HCT116 (cell line): Measurements from ENCODE around the gene ROMO1. TPM values are rescaled to one million over a fixed set of nuclear protein-coding genes. Genes with fewer than 3 reads are reported as not detected.
"Not testable (repeated sequence)": the region's sequence is repeated elsewhere in the genome, so short reads cannot be mapped to it uniquely, and the experiment has no call there.

Experiments
- ATAC-seq: fragments of 200-7000 bp; cut with Tn5 transposase; 2 replicates; pipeline ENCODE4 v1.9.1; 2020; ENCODE audit warnings: mild to moderate bottlenecking, moderate library complexity
- BruUV-seq: library from RNA; stranded (reverse); fragments of 400-500 nt; replicated peaks from 2 replicates; lab custom pipeline; 2021; lab: Mats Ljungman, UMichigan
- CTCF ChIA-PET: fragments of 300-600 bp; sonication (Branson Sonifier 250); formaldehyde crosslinking; loops from one replicate; lab custom pipeline; 2021; ENCODE audit warnings: antibody characterized with exemption; lab: Charles Lee
- POLR2A ChIA-PET: fragments of 300-600, 350-600 bp; sonication (Branson Sonifier 250); formaldehyde crosslinking; loops from one replicate; lab custom pipeline; 2021; ENCODE audit warnings: antibody characterized with exemption; lab: Charles Lee
- RAD21 ChIA-PET, 2 experiments: fragments of 300-600 bp; sonication (Branson Sonifier 250); formaldehyde crosslinking; loops; one replicate each; lab custom pipeline; 2023; ENCODE audit warnings: low total read pairs in 2 of 2; ENCODE audit not compliant: uncharacterized antibody in 2 of 2, unreplicated experiment in 2 of 2, low non-redundant PET in 1 of 2; lab: Charles Lee
- DNase-seq: peaks from one replicate; pipeline ENCODE4 v3.0.0-alpha.2; 2010; ENCODE audit warnings: low read depth, low spot score
- H2AFZ ChIP-seq: fragments of 200-600 bp; shearing (Covaris generic), sonication (generic); 2 replicates; pipeline ENCODE4 v1.6.1; 2017; ENCODE audit warnings: low read depth, mixed run types, mixed read lengths, antibody characterized with exemption, low read length; ENCODE audit not compliant: poor library complexity, severe bottlenecking
- H3K27ac ChIP-seq: 2 replicates; pipeline ENCODE4 v1.5.1; 2012; ENCODE audit warnings: low read depth, low read length
- H3K27me3 ChIP-seq: fragments of 200-600 bp; sonication (generic); 2 replicates; pipeline ENCODE4 v1.6.1; 2016; ENCODE audit warnings: mixed run types, low read length, mixed read lengths; ENCODE audit not compliant: insufficient read depth
- H3K36me3 ChIP-seq, 2 experiments: fragments of 200-500 bp in 1 of 2; fragments of 200-600 bp in 1 of 2; sonication (Bioruptor generic) in 1 of 2; sonication (generic) in 1 of 2; 2 replicates each; pipeline versions ENCODE4 v1.5.1 to v1.6.1; 2014 to 2016; ENCODE audit warnings: low read length in 2 of 2, inconsistent platforms in 1 of 2, mixed read lengths in 1 of 2, mixed run types in 1 of 2; ENCODE audit not compliant: insufficient read depth in 2 of 2, control insufficient read depth in 1 of 2
- H3K4me1 ChIP-seq, 2 experiments: fragments of 200-600 bp in 1 of 2; sonication (generic) in 1 of 2; 2 replicates each; pipeline versions ENCODE4 v1.5.1 to v1.6.1; 2012 to 2017; ENCODE audit warnings: low read length in 2 of 2, inconsistent platforms in 1 of 2, mild to moderate bottlenecking in 1 of 2, mixed read lengths in 1 of 2, mixed run types in 1 of 2, moderate library complexity in 1 of 2; ENCODE audit not compliant: insufficient read depth in 2 of 2, control insufficient read depth in 1 of 2
- H3K4me2 ChIP-seq: fragments of 200-600 bp; sonication (generic); 2 replicates; pipeline ENCODE4 v1.6.1; 2017; ENCODE audit warnings: mixed run types, low read length, mixed read lengths
- H3K4me3 ChIP-seq, 2 experiments: fragments of 200-600 bp in 1 of 2; sonication (generic) in 1 of 2; replicated peaks in 1 of 2; 2 replicates each; pipeline ENCODE4 v1.5.1; 2011 to 2016; ENCODE audit warnings: low read length in 2 of 2, control low read depth in 1 of 2, low read depth in 1 of 2, mild to moderate bottlenecking in 1 of 2, mixed read lengths in 1 of 2, mixed run types in 1 of 2
- H3K79me2 ChIP-seq: fragments of 200-600 bp; sonication (generic); 2 replicates; pipeline ENCODE4 v1.6.1; 2017; ENCODE audit warnings: mild to moderate bottlenecking, mixed run types, low read length, moderate library complexity, mixed read lengths; ENCODE audit not compliant: insufficient read depth
- H3K9ac ChIP-seq: fragments of 200-600 bp; sonication (generic); 2 replicates; pipeline ENCODE4 v1.6.1; 2016; ENCODE audit warnings: low read length, mixed read lengths
- H3K9me2 ChIP-seq: fragments of 200-600 bp; sonication (generic), shearing (Covaris generic); 2 replicates; pipeline ENCODE4 v1.6.1; 2017; ENCODE audit warnings: mixed run types, mild to moderate bottlenecking, moderate library complexity; ENCODE audit not compliant: insufficient read depth
- H3K9me3 ChIP-seq, 2 experiments: fragments of 200-500 bp in 1 of 2; fragments of 200-600 bp in 1 of 2; sonication (Bioruptor generic) in 1 of 2; sonication (generic) in 1 of 2; 2 replicates each; pipeline ENCODE4 v1.6.1; 2014 to 2017; ENCODE audit warnings: low read length in 2 of 2, mixed read lengths in 2 of 2, inconsistent platforms in 1 of 2, low read depth in 1 of 2, mild to moderate bottlenecking in 1 of 2, mixed run types in 1 of 2, moderate library complexity in 1 of 2; ENCODE audit not compliant: control insufficient read depth in 1 of 2, insufficient read depth in 1 of 2
- H4K20me1 ChIP-seq: fragments of 200-600 bp; sonication (generic), shearing (Covaris generic); 2 replicates; pipeline ENCODE4 v1.6.1; 2017; ENCODE audit warnings: mixed run types, mild to moderate bottlenecking, moderate library complexity; ENCODE audit not compliant: insufficient read depth
- EGR1 ChIP-seq: IDR thresholded peaks from 2 replicates; pipeline ENCODE4 v1.6.1; 2012; ENCODE audit warnings: low read depth
- EZH2 ChIP-seq: fragments of 200-600 bp; sonication (generic); IDR thresholded peaks from 2 replicates; pipeline ENCODE4 v1.6.1; 2017; ENCODE audit warnings: antibody characterized with exemption, mixed run types
- EZH2phosphoT487 ChIP-seq: fragments of 200-600 bp; IDR thresholded peaks from 2 replicates; pipeline ENCODE4 v1.6.1; 2018; ENCODE audit warnings: antibody characterized with exemption, borderline replicate concordance
- FOSL1 ChIP-seq: IDR thresholded peaks from 2 replicates; pipeline ENCODE4 v1.6.1; 2012; ENCODE audit warnings: low read depth
- JUND ChIP-seq: IDR thresholded peaks from 2 replicates; pipeline ENCODE4 v1.6.1; 2012
- SIN3A ChIP-seq: IDR thresholded peaks from 2 replicates; pipeline ENCODE4 v1.6.1; 2012; ENCODE audit warnings: low read depth
- SP1 ChIP-seq: IDR thresholded peaks from 2 replicates; pipeline ENCODE4 v1.6.1; 2012; ENCODE audit warnings: low read depth
- SRF ChIP-seq: IDR thresholded peaks from 2 replicates; pipeline ENCODE4 v1.6.1; 2012; ENCODE audit warnings: low read depth
- TCF7L2 ChIP-seq: IDR thresholded peaks from 2 replicates; pipeline ENCODE4 v1.7.0; 2011; ENCODE audit warnings: borderline replicate concordance, inconsistent platforms; ENCODE audit not compliant: insufficient read depth, insufficient read length; ENCODE audit errors: extremely low read depth
- YY1 ChIP-seq: IDR thresholded peaks from 2 replicates; pipeline ENCODE4 v1.6.1; 2011; ENCODE audit warnings: low read length, low read depth, moderate library complexity, mild to moderate bottlenecking; ENCODE audit not compliant: insufficient replicate concordance; ENCODE audit errors: extremely low read depth
- intact Hi-C: fragments of 100-400 bp; cut with micrococcal nuclease; formaldehyde crosslinking; loops from 2 replicates; pipeline ENCODE4 v1.10.0; 2022
- total RNA-seq: library from RNA; stranded (reverse); gene quantifications from one replicate; pipeline ENCODE4 v1.2.1, GENCODE V29; 2021; ENCODE audit not compliant: unreplicated experiment
- TF ChIP-seq, protein P1 (sequence below): IDR thresholded peaks from 2 replicates; pipeline ENCODE4 v1.6.1; 2012

Gene ROMO1
- total RNA-seq, 1 experiment from 2014 or later: 167 TPM

DNA sequence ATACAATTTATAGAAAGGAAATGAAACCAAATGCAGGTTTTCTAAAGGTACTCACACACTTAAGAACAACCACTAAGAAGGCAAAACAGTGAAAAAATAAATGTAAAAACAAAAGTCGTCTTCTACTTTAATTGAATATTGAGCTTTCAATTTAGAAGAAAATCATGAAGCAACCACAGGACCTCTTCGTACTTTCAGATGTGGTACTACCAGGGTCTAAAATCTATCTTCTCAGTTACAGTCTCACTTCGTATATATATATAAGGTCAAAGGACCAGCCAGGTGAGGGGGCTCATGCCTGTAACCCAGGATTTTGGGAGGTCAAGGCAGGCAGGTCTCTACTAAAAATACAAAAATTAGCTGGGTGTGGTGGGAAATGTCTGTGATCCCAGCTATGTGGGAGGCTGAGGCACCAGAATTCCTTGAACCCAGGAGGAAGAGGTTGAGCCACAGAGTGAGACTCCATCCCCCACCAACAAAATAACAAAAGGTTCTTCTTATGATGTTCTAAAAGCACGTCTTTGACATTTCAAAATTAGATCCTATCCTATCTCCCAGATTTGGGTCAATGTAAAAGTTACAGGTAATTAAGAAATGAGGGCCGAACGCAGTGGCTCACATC is 12.5 kb downstream of the ROMO1 start:
- peaks cover 98% of the 10 kb centered on the region for H3K79me2 ChIP-seq
- TF ChIP-seq EZH2phosphoT487 (no peak), JUND (no peak), SIN3A (no peak), SRF (no peak), EZH2 (no peak), SP1 (no peak), TCF7L2 (no peak), FOSL1 (no peak), YY1 (no peak), EGR1 (no peak)
- TF ChIP-seq, protein P1, sequence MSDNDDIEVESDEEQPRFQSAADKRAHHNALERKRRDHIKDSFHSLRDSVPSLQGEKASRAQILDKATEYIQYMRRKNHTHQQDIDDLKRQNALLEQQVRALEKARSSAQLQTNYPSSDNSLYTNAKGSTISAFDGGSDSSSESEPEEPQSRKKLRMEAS: no peak
- TF ChIP-seq, all 23 proteins: peak for 0
- Histone ChIP-seq H3K9me2 (no peaks in the 10 kb centered on the region), H4K20me1 (peaks cover 72% of the 10 kb centered on the region), H3K36me3 (peaks cover 84 to 93% of the 10 kb centered on the region in 2 experiments), H3K9me3 (no peaks in the 10 kb centered on the region), H3K27ac (no peak overlapping the region), H2AFZ (no peak overlapping the region), H3K4me3 (no peak overlapping the region), H3K4me1 (no peaks in the 10 kb centered on the region), H3K4me2 (no peak overlapping the region), H3K27me3 (no peaks in the 10 kb centered on the region), H3K9ac (no peak overlapping the region)
- ChIA-PET CTCF (no interaction called here), RAD21 (no interaction called here), POLR2A (no interaction called here)
- no TSS peak for BruUV-seq
- no peak for ATAC-seq
- intact Hi-C loops: no loop called here
- DNase-seq: no peak

DNA sequence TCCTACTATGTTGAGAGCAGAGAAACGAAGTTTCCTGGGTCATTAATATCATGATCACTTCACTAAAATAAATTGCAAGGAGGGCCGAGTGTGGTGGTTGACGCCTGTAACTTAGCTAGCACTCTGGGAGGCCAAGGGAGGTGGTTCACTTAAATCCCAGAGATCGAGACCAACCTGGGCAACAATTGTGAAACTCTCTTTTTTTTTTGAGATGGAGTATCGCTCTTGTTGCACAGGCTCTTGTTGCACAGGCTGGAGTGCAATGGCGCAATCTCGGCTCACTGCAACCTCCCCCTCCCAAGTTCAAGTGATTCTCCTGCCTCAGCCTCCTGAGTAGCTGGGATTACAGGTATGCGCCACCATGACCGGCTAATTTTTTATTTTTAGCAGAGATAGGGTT is 13.9 kb downstream of the ROMO1 start:
- RAD21 ChIA-PET, H3K9ac ChIP-seq, H3K27ac ChIP-seq, POLR2A ChIA-PET, H3K4me2 ChIP-seq, ATAC-seq, H3K27me3 ChIP-seq, CTCF ChIA-PET, H2AFZ ChIP-seq, intact Hi-C loops, H3K9me2 ChIP-seq, DNase-seq, H3K4me1 ChIP-seq, H3K9me3 ChIP-seq, BruUV-seq, H3K4me3 ChIP-seq: not testable (repeated sequence)
- Histone ChIP-seq H4K20me1 (peaks cover 72% of the 10 kb centered on the region), H3K79me2 (peaks cover 99% of the 10 kb centered on the region), H3K36me3 (peaks cover 84 to 92% of the 10 kb centered on the region in 2 experiments)
